ENCODE data around the gene F7.

Gene F7

GRCh38 chr13:113113846-113114271, 8.3 kb downstream of the F7 start:
- TF ChIP-seq CTCF (IDR thresholded peaks at IDR 0.05) = no peak

- no peak for TF ChIP-seq CTCF (IDR thresholded peaks at IDR 0.05)
Observed at GRCh38 chr13:113114511-113115362, 9.1 kb downstream of the F7 start.

- TF ChIP-seq CTCF (IDR thresholded peaks at IDR 0.05) = no peak
Observed at GRCh38 chr13:113115363-113116205, 10.0 kb downstream of the F7 start.

GRCh38 chr13:113116206-113116800, 10.7 kb downstream of the F7 start:
- TF ChIP-seq CTCF (IDR thresholded peaks at IDR 0.05) = no peak

GRCh38 chr13:113116871-113117271, 11.3 kb downstream of the F7 start:
- no peak for TF ChIP-seq CTCF (IDR thresholded peaks at IDR 0.05)

- no peak for TF ChIP-seq CTCF (IDR thresholded peaks at IDR 0.05)
Observed at GRCh38 chr13:113117335-113117872, 11.8 kb downstream of the F7 start.

GRCh38 chr13:113117911-113118260, 12.3 kb downstream of the F7 start:
- no peak for TF ChIP-seq CTCF (IDR thresholded peaks at IDR 0.05)
